AG09319 (cell line): ENCODE measurements around the gene NAT8L.

Experiments
- DNase-seq: peaks from one replicate; pipeline ENCODE4 v3.0.0-alpha.2; 2010; ENCODE audit warnings: low read depth; ENCODE audit errors: extremely low read depth
- CTCF ChIP-seq: IDR thresholded peaks from 2 replicates; pipeline ENCODE4 v1.5.1; 2011; ENCODE audit warnings: low read depth, mild to moderate bottlenecking, inconsistent platforms, low read length, moderate library complexity

NAT8L gene

GRCh38 chr4:2047781-2048581 is 11.1 kb upstream of the NAT8L start:
- no peak for TF ChIP-seq CTCF

GRCh38 chr4:2048831-2049230 is 10.3 kb upstream of the NAT8L start:
- TF ChIP-seq CTCF: no peak
- DNase-seq: no peak

More at GRCh38 chr4:2047781-2048581, 11.1 kb upstream of the NAT8L start:
- no peak for DNase-seq

DNA sequence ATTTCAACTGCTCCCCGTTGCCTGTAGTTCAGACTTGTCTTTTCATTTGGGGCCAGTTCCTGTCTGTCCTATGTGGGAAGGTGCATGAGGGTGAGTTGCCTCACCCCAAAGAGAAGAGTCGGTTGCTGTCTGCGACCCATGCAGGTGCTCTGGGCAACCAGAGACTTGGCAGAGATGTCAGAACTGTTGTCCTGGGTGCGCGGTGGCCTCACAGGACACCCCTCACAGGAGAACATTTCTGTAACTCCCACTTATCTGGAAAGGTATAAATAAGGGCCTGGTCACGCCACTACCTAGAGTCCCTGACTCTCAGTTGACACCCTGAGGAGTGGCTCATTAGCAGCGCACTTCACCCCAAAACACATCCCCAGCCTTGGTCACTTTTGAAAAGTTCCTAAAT is 9.7 kb upstream of the NAT8L start:
- TF ChIP-seq CTCF: no peak
- no peak for DNase-seq

DNA sequence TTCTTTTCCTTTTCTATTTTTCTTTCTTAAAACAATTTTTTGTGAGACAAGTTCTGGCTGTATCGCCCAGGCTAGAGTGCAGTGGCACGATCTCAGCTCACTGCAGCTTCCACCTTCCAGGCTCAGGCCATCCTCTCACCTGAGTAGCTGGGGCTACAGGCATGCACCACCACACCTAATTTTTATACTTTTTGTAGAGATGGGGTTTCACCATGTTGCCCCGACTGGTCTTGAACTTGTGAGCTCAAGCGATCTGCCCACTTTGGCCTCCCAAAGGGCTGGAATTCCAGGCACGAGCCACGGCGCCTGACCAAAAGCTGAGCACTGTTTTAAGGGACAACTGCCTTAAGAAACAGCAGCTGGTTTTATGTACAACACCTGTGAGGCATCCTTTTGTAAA is 9.3 kb upstream of the NAT8L start:
- TF ChIP-seq CTCF: no peak
- no peak for DNase-seq

DNA sequence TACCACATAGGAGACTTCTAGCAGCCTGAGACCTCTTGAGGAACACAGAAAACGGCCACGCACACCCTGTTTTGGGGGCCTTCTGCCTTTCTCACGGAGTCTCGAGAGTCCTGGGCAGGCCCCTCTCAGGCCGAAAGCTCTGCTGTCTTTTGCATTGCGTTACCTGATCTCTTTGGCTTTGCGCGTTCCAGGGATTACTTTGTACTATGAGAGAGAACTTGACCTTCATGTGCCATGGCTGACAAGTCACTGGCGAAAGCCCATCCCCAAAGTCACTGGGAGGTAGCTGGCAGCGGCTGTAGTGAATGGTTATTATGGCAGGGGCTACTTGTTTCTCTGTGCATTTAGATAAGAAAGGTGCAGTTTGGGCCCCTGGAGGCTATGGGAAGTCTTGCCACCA is 8.0 kb upstream of the NAT8L start:
- DNase-seq: no peak
- no peak for TF ChIP-seq CTCF

GRCh38 chr4:2054217-2054616 is 4.9 kb upstream of the NAT8L start:
- no peak for TF ChIP-seq CTCF
- no peak for DNase-seq

GRCh38 chr4:2057382-2058065 is 1.6 kb upstream of the NAT8L start:
- no peak for TF ChIP-seq CTCF
- no peak for DNase-seq
